ENCODE data around the gene HERC2. TPM values are rescaled to one million over a fixed set of nuclear protein-coding genes. Genes with fewer than 3 reads are reported as not detected.

Gene HERC2
- total and polyA plus RNA-seq, 7 donors = 23.9 to 59.7 (median 41.1) TPM

DNA sequence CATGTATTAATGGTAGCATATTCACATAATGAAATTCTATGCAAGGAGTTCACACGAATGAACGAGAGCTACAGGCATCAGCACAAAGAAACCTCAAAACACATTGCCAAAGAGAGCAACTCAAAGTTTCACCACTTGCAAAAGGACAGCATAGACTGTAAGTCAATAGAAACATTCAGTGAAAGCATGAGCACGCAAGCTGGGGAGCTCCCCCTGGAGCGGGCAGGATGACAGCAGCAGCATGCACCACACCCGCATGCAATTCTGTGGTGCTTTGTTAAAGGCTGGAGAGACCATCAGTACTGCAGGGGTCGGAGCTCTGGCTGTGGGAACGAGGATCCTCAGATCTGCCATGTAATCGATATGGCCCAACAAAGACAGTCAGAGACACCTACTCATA is 241.6 kb downstream of the HERC2 start:
- TF ChIP-seq, protein P1, sequence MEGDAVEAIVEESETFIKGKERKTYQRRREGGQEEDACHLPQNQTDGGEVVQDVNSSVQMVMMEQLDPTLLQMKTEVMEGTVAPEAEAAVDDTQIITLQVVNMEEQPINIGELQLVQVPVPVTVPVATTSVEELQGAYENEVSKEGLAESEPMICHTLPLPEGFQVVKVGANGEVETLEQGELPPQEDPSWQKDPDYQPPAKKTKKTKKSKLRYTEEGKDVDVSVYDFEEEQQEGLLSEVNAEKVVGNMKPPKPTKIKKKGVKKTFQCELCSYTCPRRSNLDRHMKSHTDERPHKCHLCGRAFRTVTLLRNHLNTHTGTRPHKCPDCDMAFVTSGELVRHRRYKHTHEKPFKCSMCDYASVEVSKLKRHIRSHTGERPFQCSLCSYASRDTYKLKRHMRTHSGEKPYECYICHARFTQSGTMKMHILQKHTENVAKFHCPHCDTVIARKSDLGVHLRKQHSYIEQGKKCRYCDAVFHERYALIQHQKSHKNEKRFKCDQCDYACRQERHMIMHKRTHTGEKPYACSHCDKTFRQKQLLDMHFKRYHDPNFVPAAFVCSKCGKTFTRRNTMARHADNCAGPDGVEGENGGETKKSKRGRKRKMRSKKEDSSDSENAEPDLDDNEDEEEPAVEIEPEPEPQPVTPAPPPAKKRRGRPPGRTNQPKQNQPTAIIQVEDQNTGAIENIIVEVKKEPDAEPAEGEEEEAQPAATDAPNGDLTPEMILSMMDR (IDR thresholded peaks at IDR 0.05) = no peak
- Histone ChIP-seq H3K27me3 (ENCODE audit: insufficient read depth in 3 of 3, low read length in 2 of 3) (no peaks in the 10 kb centered on the region), H3K9me3 (no peaks in the 10 kb centered on the region), H3K27ac (no peak overlapping the region), H3K4me3 (no peak overlapping the region), H3K36me3 (ENCODE audit: insufficient read depth in 1 of 2, low read depth in 1 of 2) (no peaks in the 10 kb centered on the region), H3K4me1 (no peaks in the 10 kb centered on the region)
- no peak for ATAC-seq
- intact Hi-C loops (cut with DNase I) = no loop called here
- DNase-seq = no peak
- 68 to 72% (median 70%) methylated on average over 8 of the region's 8 CpGs for WGBS, 3 donors

DNA sequence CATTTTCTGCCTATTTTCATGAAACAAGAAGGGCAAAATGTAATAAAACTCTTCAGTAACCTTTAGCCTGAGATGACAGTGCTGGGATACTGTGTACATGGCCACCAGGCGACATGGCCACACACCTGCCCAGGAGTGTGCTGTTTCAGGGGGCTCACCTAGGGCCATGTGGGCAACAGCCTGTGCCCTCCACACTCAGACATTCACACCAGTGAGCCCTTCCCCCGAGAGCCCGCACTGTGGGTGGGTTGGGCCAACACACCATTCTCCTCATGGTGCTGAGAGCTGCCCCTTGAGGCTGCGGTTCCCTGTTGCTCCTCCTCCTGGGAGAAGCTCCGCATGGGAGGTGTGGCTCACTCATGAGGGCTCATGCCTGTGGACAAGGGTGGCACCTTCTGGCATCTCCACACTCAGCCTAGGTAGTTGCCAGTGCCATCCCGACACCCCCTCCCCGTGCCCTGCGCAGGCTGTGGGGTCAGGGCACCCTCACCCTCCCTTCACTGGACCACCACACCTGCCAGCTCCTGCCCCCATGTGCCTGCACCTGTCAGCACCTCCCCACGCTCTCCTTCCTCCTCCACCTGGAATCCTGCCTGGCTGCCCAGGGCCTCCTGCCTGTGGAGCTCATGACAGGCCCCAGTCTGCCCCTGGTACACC is 242.5 kb downstream of the HERC2 start:
- no peak overlapping the region for H3K4me3 ChIP-seq
- 83 to 94% (median 84%) methylated on average over 9 of the region's 9 CpGs for WGBS, 3 donors
- intact Hi-C loops (cut with DNase I) = no loop called here
- no peaks in the 10 kb centered on the region for H3K4me1 ChIP-seq
- TF ChIP-seq, protein P1 (IDR thresholded peaks at IDR 0.05) = no peak
- H3K9me3 ChIP-seq = no peaks in the 10 kb centered on the region
- no peak overlapping the region for H3K27ac ChIP-seq
- no peaks in the 10 kb centered on the region for H3K27me3 ChIP-seq (ENCODE audit: insufficient read depth in 3 of 3, low read length in 2 of 3)
- ATAC-seq = no peak
- no peaks in the 10 kb centered on the region for H3K36me3 ChIP-seq (ENCODE audit: insufficient read depth in 1 of 2, low read depth in 1 of 2)
- DNase-seq = no peak

DNA sequence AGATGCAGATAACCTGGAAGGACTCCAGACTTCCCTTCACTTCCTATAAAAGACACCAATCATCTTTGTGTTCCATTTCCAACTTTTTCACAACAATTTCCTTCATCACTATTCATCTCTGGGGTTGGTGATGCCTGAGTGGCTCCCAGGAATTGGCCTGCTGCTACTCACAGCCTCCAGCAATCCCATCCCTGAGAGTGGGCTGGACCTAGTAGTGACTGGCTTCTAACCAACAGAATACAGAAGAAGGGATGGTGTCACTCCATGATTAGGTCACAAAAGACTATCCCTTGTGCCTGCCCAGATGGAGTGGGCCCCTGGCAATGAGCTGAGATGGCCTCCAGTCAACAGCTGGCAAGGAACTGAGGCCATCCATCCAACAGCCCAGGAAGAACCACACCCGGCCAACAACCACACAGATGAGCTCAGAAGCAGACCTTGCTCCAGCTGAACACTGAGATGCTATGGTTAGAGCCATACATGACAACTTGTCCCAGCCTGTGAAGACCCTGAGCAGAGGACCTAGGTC is 243.7 kb downstream of the HERC2 start:
- H3K4me3 ChIP-seq = no peak overlapping the region
- intact Hi-C loops (cut with DNase I) = no loop called here
- TF ChIP-seq, protein P1 (IDR thresholded peaks at IDR 0.05) = no peak
- ATAC-seq = no peak
- no peak for DNase-seq
- H3K36me3 ChIP-seq (ENCODE audit: insufficient read depth in 1 of 2, low read depth in 1 of 2) = no peaks in the 10 kb centered on the region
- 27 to 55% (median 35%) methylated on average over 1 of the region's 1 CpG for WGBS, 3 donors
- no peaks in the 10 kb centered on the region for H3K27me3 ChIP-seq (ENCODE audit: insufficient read depth in 3 of 3, low read length in 2 of 3)
- H3K4me1 ChIP-seq = no peaks in the 10 kb centered on the region
- H3K9me3 ChIP-seq = no peaks in the 10 kb centered on the region
- no peak overlapping the region for H3K27ac ChIP-seq

DNA sequence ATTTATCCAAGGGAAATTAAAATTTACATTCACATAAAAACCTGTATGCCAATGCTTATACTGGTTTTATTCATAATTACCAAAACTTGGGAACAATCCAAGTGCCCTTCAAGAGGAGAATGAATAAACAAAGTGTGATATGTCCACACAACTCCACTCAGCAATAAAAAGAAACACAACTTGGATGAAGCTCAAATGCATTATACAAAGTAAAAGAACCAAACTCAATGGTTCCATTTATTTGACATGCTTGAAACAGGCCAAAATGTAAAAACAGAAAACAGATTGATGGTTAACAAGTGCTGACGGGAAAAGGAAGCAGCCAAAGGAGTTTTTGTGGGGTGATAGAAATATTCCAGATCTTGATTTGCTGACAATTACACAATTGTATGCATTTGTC is 246.4 kb downstream of the HERC2 start:
- ATAC-seq (no peak), DNase-seq (no peak)
- 44 to 68% (median 60%) methylated on average over 1 of the region's 1 CpG for WGBS, 3 donors
- TF ChIP-seq, protein P1 (IDR thresholded peaks at IDR 0.05) = no peak
- Histone ChIP-seq H3K27me3 (ENCODE audit: insufficient read depth in 3 of 3, low read length in 2 of 3) (no peaks in the 10 kb centered on the region), H3K4me3 (no peak overlapping the region), H3K4me1 (no peaks in the 10 kb centered on the region), H3K36me3 (ENCODE audit: insufficient read depth in 1 of 2, low read depth in 1 of 2) (no peaks in the 10 kb centered on the region), H3K27ac (no peak overlapping the region), H3K9me3 (no peaks in the 10 kb centered on the region)
- intact Hi-C loops (cut with DNase I) = no loop called here

DNA sequence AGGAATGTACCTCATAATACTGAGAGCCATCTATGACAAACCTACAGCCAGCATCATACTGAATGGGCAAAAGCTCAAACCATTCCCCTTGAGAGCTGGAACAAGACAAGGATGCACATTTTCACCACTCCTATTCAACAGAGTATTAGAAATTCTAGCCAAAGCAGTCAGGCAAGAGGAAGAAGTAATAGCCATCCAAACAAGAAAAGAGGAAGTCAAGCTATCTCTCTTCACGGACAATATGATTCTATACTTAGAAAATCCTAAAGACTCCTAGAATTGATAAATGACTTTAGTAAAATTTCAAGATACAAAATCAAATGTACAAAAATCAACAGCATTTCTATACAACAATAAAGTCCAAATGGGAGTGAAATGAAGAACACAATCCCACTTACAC is 253.0 kb downstream of the HERC2 start:
- H3K36me3 ChIP-seq (ENCODE audit: insufficient read depth in 1 of 2, low read depth in 1 of 2) = no peaks in the 10 kb centered on the region
- H3K4me1 ChIP-seq = no peaks in the 10 kb centered on the region
- no peak for DNase-seq
- intact Hi-C loops (cut with DNase I) = no loop called here
- H3K4me3 ChIP-seq = no peak overlapping the region
- no peak for ATAC-seq
- H3K27ac ChIP-seq = no peak overlapping the region
- peaks cover 6% of the 10 kb centered on the region for H3K9me3 ChIP-seq
- peaks cover 0 to 5% (median 0%) of the 10 kb centered on the region in 3 donors for H3K27me3 ChIP-seq (ENCODE audit: insufficient read depth in 3 of 3, low read length in 2 of 3)
- 56 to 70% (median 66%) methylated on average over 1 of the region's 1 CpG for WGBS, 3 donors
- TF ChIP-seq, protein P1 (IDR thresholded peaks at IDR 0.05) = no peak

Measured in psoas muscle (tissue), 8 donors.